ENCODE results near the gene OR6B1. TPM values are rescaled to one million over a fixed set of nuclear protein-coding genes. Genes with fewer than 3 reads are reported as not detected.

The OR6B1 gene
- total and polyA plus RNA-seq, 2 of the 8 experiments (the other 6 are each of a cell fraction or from before 2014, with no cell fraction given): not detected

DNA sequence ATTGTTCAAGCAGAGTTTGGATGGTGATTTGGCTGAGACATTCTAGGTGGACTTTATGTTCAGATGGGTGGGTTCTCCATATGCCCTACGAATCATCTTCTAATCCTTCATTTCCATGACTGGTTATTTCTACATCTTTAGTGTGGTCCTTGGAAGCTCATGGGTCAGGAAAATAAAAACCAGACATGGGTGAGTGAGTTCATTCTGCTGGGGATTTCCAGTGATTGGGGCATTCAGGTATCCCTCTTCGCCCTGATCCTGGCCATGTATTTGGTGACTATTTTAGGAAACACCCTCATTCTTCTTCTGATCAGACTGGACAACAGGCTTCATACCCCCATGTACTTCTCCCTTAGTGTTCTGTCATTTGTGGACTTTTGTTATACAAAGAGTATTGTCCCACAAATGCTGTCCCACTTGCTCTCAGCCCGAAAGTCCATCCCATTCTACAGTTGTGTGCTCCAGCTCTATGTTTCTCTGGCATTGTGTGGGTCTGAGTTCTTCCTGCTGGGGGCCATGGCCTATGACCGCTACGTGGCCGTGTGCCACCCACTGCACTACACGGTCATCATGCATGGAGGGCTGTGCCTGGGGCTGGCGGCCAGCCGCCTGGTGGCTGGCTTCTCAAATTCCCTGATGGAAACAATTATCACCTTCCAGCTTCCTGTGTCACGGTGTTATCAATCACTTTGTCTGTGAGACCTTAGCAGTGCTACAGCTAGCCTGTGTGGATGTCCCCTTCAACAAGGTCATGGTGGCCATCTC, 19.2 kb upstream of the OR6B1 start (continued):
- TF ChIP-seq ASH2L (IDR thresholded peaks at IDR 0.05; ENCODE audit: low read length) (no peak), CTBP2 (IDR thresholded peaks at IDR 0.05; ENCODE audit: borderline replicate concordance, insufficient read depth, insufficient read length, low read length) (no peak), RNF2 (IDR thresholded peaks at IDR 0.05; ENCODE audit: borderline replicate concordance, low read depth, low read length, missing control alignments, poor library complexity, severe bottlenecking) (no peak), EZH2 (IDR thresholded peaks at IDR 0.05; ENCODE audit: low read depth, low read length, severe bottlenecking) (no peak)
- TF ChIP-seq, protein P1, sequence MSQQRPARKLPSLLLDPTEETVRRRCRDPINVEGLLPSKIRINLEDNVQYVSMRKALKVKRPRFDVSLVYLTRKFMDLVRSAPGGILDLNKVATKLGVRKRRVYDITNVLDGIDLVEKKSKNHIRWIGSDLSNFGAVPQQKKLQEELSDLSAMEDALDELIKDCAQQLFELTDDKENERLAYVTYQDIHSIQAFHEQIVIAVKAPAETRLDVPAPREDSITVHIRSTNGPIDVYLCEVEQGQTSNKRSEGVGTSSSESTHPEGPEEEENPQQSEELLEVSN (IDR thresholded peaks at IDR 0.05): no peak

Measured in H1 (cell line).